Epithelial cell of proximal tubule (primary cell): ENCODE data around the gene RFC2. TPM values are rescaled to one million over a fixed set of nuclear protein-coding genes. Genes with fewer than 3 reads are reported as not detected.

Experiments used
- DNase-seq: peaks from one replicate; pipeline ENCODE4 v3.0.0-alpha.2; 2011; ENCODE audit warnings: low read depth
- H3K4me3 ChIP-seq: 2 replicates; pipeline ENCODE4 v1.5.1; 2011; ENCODE audit warnings: low read depth, mild to moderate bottlenecking, low read length
- CTCF ChIP-seq: conservative IDR thresholded peaks from 2 replicates; pipeline ENCODE4 v1.5.1; 2012; ENCODE audit warnings: low read depth, mild to moderate bottlenecking, low read length
- total RNA-seq: library from RNA; depleted of rRNA; stranded (reverse); fragments of >200 nt; gene quantifications from 2 replicates; pipeline ENCODE4 v1.2.3, GENCODE V29; 2015

RFC2 gene
- total RNA-seq, 1 donor from 2014 or later: 49.6 TPM

GRCh38 chr7:74222851-74223710, 31.1 kb downstream of the RFC2 start:
- no peak for TF ChIP-seq CTCF
- no peak overlapping the region for H3K4me3 ChIP-seq
- no peak for DNase-seq

GRCh38 chr7:74221713-74222112, 32.5 kb downstream of the RFC2 start:
- DNase-seq: no peak
- H3K4me3 ChIP-seq: no peak overlapping the region
- no peak for TF ChIP-seq CTCF

- TF ChIP-seq CTCF: no peak
- no peak for DNase-seq
- no peak overlapping the region for H3K4me3 ChIP-seq
Observed at GRCh38 chr7:74220229-74220628, 34.0 kb downstream of the RFC2 start.

- H3K4me3 ChIP-seq: no peak overlapping the region
- no peak for TF ChIP-seq CTCF
- DNase-seq: no peak
Observed at GRCh38 chr7:74219416-74219815, 34.8 kb downstream of the RFC2 start.

- no peak for TF ChIP-seq CTCF
- no peak overlapping the region for H3K4me3 ChIP-seq
- DNase-seq: no peak
Observed at GRCh38 chr7:74218343-74218698, 35.9 kb downstream of the RFC2 start.

GRCh38 chr7:74217455-74218342, 36.5 kb downstream of the RFC2 start:
- no peak overlapping the region for H3K4me3 ChIP-seq
- DNase-seq: no peak
- TF ChIP-seq CTCF: no peak

- no peak for TF ChIP-seq CTCF
- DNase-seq: no peak
- no peak overlapping the region for H3K4me3 ChIP-seq
Observed at GRCh38 chr7:74216361-74216761, 37.8 kb downstream of the RFC2 start.
